Loucy (cell line): ENCODE results near the gene IL3RA.

Experiments used
- H2AFZ ChIP-seq: fragments of 200-600 bp; sonication (generic); 2 replicates; pipeline ENCODE4 v1.6.0; 2016; ENCODE audit warnings: antibody characterized with exemption, mild to moderate bottlenecking, low read length, moderate library complexity
- H3F3A ChIP-seq: fragments of 200-600 bp; 2 replicates; pipeline ENCODE4 v1.6.0; 2016; ENCODE audit warnings: antibody characterized with exemption, low read depth, mild to moderate bottlenecking
- H3K27me3 ChIP-seq: fragments of 200-600 bp; sonication (generic); 2 replicates; pipeline ENCODE4 v1.6.1; 2014; ENCODE audit warnings: low read length, mild to moderate bottlenecking; ENCODE audit not compliant: insufficient read depth, poor library complexity, severe bottlenecking
- H3K36me3 ChIP-seq: fragments of 200-600 bp; sonication (generic); 2 replicates; pipeline ENCODE4 v1.6.1; 2016; ENCODE audit warnings: low read length; ENCODE audit not compliant: insufficient read depth
- H3K4me1 ChIP-seq: fragments of 200-600 bp; sonication (generic); 2 replicates; pipeline ENCODE4 v1.5.1; 2014; ENCODE audit warnings: low read length, mild to moderate bottlenecking; ENCODE audit not compliant: insufficient read depth, poor library complexity, severe bottlenecking
- H3K4me2 ChIP-seq: fragments of 200-600 bp; sonication (generic); 2 replicates; pipeline ENCODE4 v1.6.0; 2014; ENCODE audit warnings: antibody characterized with exemption, low read length, low read depth, mild to moderate bottlenecking; ENCODE audit not compliant: poor library complexity, severe bottlenecking
- H3K4me3 ChIP-seq: fragments of 200-600 bp; sonication (generic); 2 replicates; pipeline ENCODE4 v1.5.1; 2014; ENCODE audit warnings: low read length, mild to moderate bottlenecking, mixed read lengths; ENCODE audit not compliant: poor library complexity, severe bottlenecking
- H3K79me2 ChIP-seq: fragments of 200-600 bp; sonication (generic); 2 replicates; pipeline ENCODE4 v1.6.1; 2014; ENCODE audit warnings: low read length; ENCODE audit not compliant: insufficient read depth
- H3K9ac ChIP-seq: fragments of 200-600 bp; sonication (generic); 2 replicates; pipeline ENCODE4 v1.6.0; 2014; ENCODE audit warnings: mild to moderate bottlenecking, low read depth, low read length, moderate library complexity; ENCODE audit not compliant: poor library complexity, severe bottlenecking
- H3K9me2 ChIP-seq: fragments of 200-600 bp; sonication (generic); replicated peaks from 2 replicates; pipeline ENCODE4 v1.6.1; 2016; ENCODE audit warnings: low read depth, low read length, mixed read lengths
- H3K9me3 ChIP-seq: fragments of 200-600 bp; sonication (generic); 2 replicates; pipeline ENCODE4 v1.6.1; 2014; ENCODE audit warnings: mild to moderate bottlenecking, antibody characterized with exemption, low read length, low read depth; ENCODE audit not compliant: insufficient read depth
- H4K20me1 ChIP-seq: fragments of 200-600 bp; sonication (generic); 2 replicates; pipeline ENCODE4 v1.6.0; 2014; ENCODE audit warnings: antibody characterized with exemption, low read length, mild to moderate bottlenecking; ENCODE audit not compliant: insufficient read depth, poor library complexity, severe bottlenecking
- EZH2phosphoT487 ChIP-seq: fragments of 200-600 bp; IDR thresholded peaks from 2 replicates; pipeline ENCODE4 v1.6.1; 2018; ENCODE audit warnings: antibody characterized with exemption, mild to moderate bottlenecking, moderate library complexity, borderline replicate concordance
- TF ChIP-seq, protein P1 (sequence below): fragments of 200-600 bp; sonication (generic); conservative IDR thresholded peaks from 2 replicates; pipeline ENCODE4 v1.5.1; 2014; ENCODE audit warnings: mild to moderate bottlenecking, antibody characterized with exemption, low read length

The IL3RA gene

DNA sequence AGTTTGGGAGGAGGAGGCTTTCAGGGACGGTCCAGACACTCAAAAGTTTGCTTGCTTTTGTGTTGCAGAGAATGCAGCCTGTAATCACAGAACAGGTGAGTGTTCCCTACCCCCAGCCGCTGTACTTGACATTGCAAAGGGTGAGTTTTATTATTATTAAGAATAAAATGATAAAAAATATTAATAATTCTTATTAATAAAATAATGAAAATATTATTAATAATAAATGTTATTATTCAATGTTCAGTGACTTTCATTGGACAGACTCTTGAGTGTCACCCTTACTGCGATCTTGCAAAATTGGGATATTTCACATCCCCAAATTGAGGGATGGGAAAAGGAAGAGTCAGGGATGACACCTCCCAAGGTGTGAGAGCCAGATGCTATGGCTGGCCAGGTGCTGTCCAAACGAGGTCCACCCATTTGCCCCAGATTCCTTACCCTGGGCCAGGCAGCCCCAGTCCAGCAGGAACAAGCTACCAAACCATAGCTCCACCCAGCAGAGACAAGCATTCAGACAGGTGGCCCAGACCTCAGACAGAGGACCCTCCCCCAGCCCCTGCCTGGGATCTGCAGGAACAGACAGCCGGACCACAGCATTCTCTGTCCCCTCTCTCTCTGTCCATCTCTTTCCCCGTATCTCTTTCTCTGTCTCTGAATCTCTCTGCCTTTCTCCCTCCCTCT, 22.4 kb downstream of the IL3RA start:
- Histone ChIP-seq H3K36me3 (no peaks in the 10 kb centered on the region), H3K4me2 (no peak overlapping the region), H3K4me1 (no peaks in the 10 kb centered on the region), H3K79me2 (no peaks in the 10 kb centered on the region), H3K9ac (no peak overlapping the region), H3F3A (no peaks in the 10 kb centered on the region), H3K9me2 (no peaks in the 10 kb centered on the region), H3K4me3 (no peak overlapping the region), H4K20me1 (no peaks in the 10 kb centered on the region), H2AFZ (no peak overlapping the region), H3K9me3 (no peaks in the 10 kb centered on the region), H3K27me3 (no peaks in the 10 kb centered on the region)
- TF ChIP-seq, protein P1, sequence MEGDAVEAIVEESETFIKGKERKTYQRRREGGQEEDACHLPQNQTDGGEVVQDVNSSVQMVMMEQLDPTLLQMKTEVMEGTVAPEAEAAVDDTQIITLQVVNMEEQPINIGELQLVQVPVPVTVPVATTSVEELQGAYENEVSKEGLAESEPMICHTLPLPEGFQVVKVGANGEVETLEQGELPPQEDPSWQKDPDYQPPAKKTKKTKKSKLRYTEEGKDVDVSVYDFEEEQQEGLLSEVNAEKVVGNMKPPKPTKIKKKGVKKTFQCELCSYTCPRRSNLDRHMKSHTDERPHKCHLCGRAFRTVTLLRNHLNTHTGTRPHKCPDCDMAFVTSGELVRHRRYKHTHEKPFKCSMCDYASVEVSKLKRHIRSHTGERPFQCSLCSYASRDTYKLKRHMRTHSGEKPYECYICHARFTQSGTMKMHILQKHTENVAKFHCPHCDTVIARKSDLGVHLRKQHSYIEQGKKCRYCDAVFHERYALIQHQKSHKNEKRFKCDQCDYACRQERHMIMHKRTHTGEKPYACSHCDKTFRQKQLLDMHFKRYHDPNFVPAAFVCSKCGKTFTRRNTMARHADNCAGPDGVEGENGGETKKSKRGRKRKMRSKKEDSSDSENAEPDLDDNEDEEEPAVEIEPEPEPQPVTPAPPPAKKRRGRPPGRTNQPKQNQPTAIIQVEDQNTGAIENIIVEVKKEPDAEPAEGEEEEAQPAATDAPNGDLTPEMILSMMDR, result no peak
- TF ChIP-seq EZH2phosphoT487, result no peak

DNA sequence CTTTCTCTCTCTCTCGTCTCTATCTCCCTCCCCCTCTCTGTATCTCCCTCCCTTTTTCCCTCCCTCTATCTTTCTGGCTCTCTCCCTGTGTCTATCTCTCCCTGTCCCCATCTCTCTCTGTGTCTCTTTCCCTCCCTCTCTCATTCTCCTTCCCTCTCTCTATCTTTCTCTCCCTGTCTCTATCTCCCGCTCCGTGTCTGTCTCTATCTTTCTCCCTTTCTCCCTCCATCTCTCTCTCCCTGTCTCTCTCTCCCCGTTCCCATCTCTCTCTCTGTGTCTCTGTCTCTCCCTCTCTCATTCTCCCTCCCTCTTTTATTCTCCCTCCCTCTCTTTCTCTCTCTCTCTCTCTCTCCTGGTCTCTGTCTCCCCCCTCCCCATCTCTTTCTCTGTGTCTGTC, 22.9 kb downstream of the IL3RA start:
- Histone ChIP-seq H3K4me1 (no peaks in the 10 kb centered on the region), H3F3A (no peaks in the 10 kb centered on the region), H3K9ac (no peak overlapping the region), H3K79me2 (no peaks in the 10 kb centered on the region), H3K4me2 (no peak overlapping the region), H4K20me1 (no peaks in the 10 kb centered on the region), H3K9me3 (no peaks in the 10 kb centered on the region), H2AFZ (no peak overlapping the region), H3K27me3 (no peaks in the 10 kb centered on the region), H3K36me3 (no peaks in the 10 kb centered on the region), H3K9me2 (no peaks in the 10 kb centered on the region), H3K4me3 (no peak overlapping the region)
- TF ChIP-seq EZH2phosphoT487, result no peak
- TF ChIP-seq, protein P1, result no peak

DNA sequence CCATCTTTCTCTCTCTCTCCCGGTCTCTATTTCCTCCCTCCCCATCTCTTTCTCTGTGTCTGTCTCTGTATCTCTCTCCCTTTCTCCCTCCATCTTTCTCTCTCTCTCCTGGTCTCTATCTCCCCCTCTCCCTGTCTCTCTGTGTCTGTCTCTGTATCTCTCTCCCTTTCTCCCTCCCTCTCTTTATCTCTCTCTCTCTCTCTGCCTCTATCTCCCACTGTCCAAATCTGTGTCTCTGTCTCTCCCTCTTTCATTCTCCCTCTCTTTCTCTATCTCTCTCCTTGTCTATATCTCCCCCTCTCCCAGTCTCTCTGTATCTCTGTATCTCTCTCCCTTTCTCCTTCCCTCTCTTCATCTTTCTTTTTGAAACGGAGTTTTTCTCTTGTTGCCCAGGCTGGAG, 23.6 kb downstream of the IL3RA start:
- Histone ChIP-seq H2AFZ (no peak overlapping the region), H4K20me1 (no peaks in the 10 kb centered on the region), H3K4me2 (no peak overlapping the region), H3K4me3 (no peak overlapping the region), H3K79me2 (no peaks in the 10 kb centered on the region), H3K9me3 (no peaks in the 10 kb centered on the region), H3F3A (no peaks in the 10 kb centered on the region), H3K9me2 (no peaks in the 10 kb centered on the region), H3K4me1 (no peaks in the 10 kb centered on the region), H3K27me3 (no peaks in the 10 kb centered on the region), H3K9ac (no peak overlapping the region), H3K36me3 (no peaks in the 10 kb centered on the region)
- TF ChIP-seq EZH2phosphoT487, result no peak
- TF ChIP-seq, protein P1, result no peak
